K562 (cell line): ENCODE measurements around the gene DNAJC1.

Source experiments
- BHLHE40 ChIP-seq: IDR thresholded peaks from 2 replicates; pipeline ENCODE4 v1.6.1; 2011; ENCODE audit warnings: low read length, improper control_type of control experiment
- CHCHD3 ChIP-seq: fragments of 250-450 bp; sonication (Bioruptor Pico); IDR thresholded peaks from 2 replicates; pipeline ENCODE4 v2.1.2; 2022; ENCODE audit warnings: mild to moderate bottlenecking
- ELF4 ChIP-seq: fragments of 450-650 bp; formaldehyde crosslinking; IDR thresholded peaks from 2 replicates; pipeline ENCODE4 v1.4.0; 2022; ENCODE audit warnings: missing genetic modification characterization
- MYC ChIP-seq, 2 experiments: fragments of 250-450 bp in 1 of 2; sonication (Bioruptor Pico) in 1 of 2; IDR thresholded peaks; 2 replicates each; pipeline versions ENCODE4 v1.5.1 to v1.6.1; 2012 to 2021; ENCODE audit warnings: low read depth in 2 of 2, borderline replicate concordance in 1 of 2, improper control_type of control experiment in 1 of 2, low read length in 1 of 2, mild to moderate bottlenecking in 1 of 2, moderate library complexity in 1 of 2
- POLR2A ChIP-seq: fragments of 450-650 bp; conservative IDR thresholded peaks from 2 replicates; pipeline ENCODE4 v1.6.1; 2016
- RBFOX2 ChIP-seq: fragments of 200-400 bp; formaldehyde crosslinking; IDR thresholded peaks from 2 replicates; pipeline ENCODE4 v1.6.1; 2017; ENCODE audit warnings: low read depth, mild to moderate bottlenecking, low read length, moderate library complexity
- SIRT6 ChIP-seq: IDR thresholded peaks from one replicate; pipeline ENCODE4 v1.6.1; 2012; ENCODE audit warnings: low read depth, mild to moderate bottlenecking, control low read depth, inconsistent platforms, low read length, moderate library complexity
- ZBTB1 ChIP-seq: sonication (generic); formaldehyde crosslinking; IDR thresholded peaks from 2 replicates; pipeline ENCODE4 v1.8.1; 2023; ENCODE audit warnings: missing genetic modification reagents, low read depth, mild to moderate bottlenecking, borderline replicate concordance
- ZNF146 ChIP-seq: IDR thresholded peaks from one replicate; pipeline ENCODE4 v1.6.1; 2018; ENCODE audit warnings: missing compliant biosample characterization; ENCODE audit not compliant: unreplicated experiment
- TF ChIP-seq, protein P1 (sequence below), 3 experiments: IDR thresholded peaks in 2 of 3; conservative IDR thresholded peaks in 1 of 3; 2 replicates each; pipeline ENCODE4 v1.5.1; 2011 to 2012; ENCODE audit warnings: low read length in 3 of 3, mild to moderate bottlenecking in 3 of 3, control low read depth in 2 of 3, improper control_type of control experiment in 1 of 3, inconsistent platforms in 1 of 3, low read depth in 1 of 3, mixed read lengths in 1 of 3, moderate library complexity in 1 of 3; ENCODE audit not compliant: insufficient read depth in 2 of 3

DNA sequence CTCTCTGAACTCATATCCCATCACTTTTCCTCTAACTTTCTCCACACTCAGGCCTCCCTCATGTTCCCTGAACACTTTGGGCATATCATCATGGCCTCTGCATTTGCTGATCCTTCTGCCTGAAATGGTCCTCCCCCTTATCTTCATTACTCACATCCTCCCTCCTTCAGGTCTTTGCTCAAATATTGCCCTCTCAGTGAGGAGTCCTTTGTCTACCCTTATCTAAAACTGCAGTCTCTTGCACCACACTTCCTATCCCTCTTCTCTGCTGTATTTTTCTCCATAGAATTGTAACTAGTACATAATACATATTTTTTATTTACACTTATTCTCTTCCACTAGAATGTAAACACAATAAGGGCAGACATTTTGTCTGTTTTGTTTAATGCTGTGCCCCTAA is 41.7 kb downstream of the DNAJC1 start:
- TF ChIP-seq MYC (IDR thresholded peaks at IDR 0.05; ENCODE audit: low read depth, low read length) (peak; percentile 30; the same call in 1 of the 2 replicates), MYC (CRISPR knock-in tag; IDR thresholded peaks at IDR 0.05; ENCODE audit: borderline replicate concordance, low read depth) (no peak), POLR2A (no peak), ELF4 (CRISPR knock-in tag) (no peak), SIRT6 (no peak), CHCHD3 (CRISPR knock-in tag) (no peak), RBFOX2 (no peak), ZBTB1 (CRISPR knock-in tag) (no peak), ZNF146 (no peak), BHLHE40 (no peak)
- TF ChIP-seq, protein P1, sequence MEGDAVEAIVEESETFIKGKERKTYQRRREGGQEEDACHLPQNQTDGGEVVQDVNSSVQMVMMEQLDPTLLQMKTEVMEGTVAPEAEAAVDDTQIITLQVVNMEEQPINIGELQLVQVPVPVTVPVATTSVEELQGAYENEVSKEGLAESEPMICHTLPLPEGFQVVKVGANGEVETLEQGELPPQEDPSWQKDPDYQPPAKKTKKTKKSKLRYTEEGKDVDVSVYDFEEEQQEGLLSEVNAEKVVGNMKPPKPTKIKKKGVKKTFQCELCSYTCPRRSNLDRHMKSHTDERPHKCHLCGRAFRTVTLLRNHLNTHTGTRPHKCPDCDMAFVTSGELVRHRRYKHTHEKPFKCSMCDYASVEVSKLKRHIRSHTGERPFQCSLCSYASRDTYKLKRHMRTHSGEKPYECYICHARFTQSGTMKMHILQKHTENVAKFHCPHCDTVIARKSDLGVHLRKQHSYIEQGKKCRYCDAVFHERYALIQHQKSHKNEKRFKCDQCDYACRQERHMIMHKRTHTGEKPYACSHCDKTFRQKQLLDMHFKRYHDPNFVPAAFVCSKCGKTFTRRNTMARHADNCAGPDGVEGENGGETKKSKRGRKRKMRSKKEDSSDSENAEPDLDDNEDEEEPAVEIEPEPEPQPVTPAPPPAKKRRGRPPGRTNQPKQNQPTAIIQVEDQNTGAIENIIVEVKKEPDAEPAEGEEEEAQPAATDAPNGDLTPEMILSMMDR (IDR thresholded peaks at IDR 0.05 in 2 of 3, conservative IDR thresholded peaks at IDR 0.05 in 1 of 3; ENCODE audit: insufficient read depth in 2 of 3, low read depth in 1 of 3, low read length in 3 of 3), result no peak
